GM18517 (cell line): ENCODE measurements around the gene TSKS.

ENCODE experiments used
- ATAC-seq: cut with Tn5 transposase; IDR thresholded peaks from one replicate; pipeline ENCODE4 v1.9.1; 2021; ENCODE audit warnings: mild to moderate bottlenecking, moderate library complexity; ENCODE audit not compliant: unreplicated experiment

TSKS gene

DNA sequence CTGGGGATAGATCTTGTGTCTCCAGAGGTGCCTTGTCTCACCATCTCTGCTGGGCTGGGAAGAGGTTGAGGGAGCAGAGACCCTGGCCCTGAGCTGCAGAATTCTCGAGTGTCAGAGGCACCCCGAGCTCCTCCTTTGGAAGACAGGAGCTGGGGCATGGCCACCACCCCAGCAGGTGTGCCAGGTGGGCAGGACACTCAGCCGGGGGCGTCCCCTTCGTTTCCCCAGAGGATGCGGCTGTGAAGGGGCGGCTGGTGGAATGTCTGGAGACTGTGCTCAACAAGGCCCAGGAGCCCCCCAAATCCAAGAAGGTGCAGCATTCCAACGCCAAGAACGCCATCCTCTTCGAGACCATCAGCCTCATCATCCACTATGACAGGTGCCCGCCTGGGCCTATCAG, 35.5 kb upstream of the TSKS start:
- no peak for ATAC-seq

DNA sequence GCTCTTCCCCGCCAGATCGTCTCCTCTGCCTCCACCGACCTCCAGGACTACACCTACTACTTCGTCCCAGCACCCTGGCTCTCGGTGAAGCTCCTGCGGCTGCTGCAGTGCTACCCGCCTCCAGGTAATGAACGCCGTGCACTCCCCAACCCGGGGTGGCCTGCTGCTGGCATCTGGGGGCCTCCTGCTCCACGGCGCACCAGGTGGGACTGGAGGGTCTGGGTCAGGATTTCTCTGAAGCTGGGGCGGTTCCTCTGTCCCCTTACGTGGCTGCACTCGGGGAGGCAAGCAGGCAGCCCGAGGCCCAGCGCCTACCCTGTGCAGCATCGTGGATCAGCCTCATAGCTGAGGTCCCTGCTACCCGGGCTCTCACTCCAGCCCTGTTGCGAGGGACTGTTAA, 32.5 kb upstream of the TSKS start:
- no peak for ATAC-seq

DNA sequence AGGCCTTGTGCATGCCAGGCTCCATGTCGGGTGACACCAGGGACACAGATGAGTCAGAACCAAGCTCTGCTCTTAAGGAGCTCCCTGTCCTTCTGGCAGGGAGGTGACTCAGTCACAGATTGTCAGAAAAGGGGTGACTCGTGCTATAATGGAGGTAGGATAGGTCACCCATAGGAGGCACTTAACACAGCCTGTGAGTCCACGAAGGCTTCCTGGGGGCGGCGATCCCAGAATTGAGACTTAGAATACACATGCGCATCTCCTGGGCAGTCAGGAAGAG, 30.4 kb upstream of the TSKS start:
- no peak for ATAC-seq

DNA sequence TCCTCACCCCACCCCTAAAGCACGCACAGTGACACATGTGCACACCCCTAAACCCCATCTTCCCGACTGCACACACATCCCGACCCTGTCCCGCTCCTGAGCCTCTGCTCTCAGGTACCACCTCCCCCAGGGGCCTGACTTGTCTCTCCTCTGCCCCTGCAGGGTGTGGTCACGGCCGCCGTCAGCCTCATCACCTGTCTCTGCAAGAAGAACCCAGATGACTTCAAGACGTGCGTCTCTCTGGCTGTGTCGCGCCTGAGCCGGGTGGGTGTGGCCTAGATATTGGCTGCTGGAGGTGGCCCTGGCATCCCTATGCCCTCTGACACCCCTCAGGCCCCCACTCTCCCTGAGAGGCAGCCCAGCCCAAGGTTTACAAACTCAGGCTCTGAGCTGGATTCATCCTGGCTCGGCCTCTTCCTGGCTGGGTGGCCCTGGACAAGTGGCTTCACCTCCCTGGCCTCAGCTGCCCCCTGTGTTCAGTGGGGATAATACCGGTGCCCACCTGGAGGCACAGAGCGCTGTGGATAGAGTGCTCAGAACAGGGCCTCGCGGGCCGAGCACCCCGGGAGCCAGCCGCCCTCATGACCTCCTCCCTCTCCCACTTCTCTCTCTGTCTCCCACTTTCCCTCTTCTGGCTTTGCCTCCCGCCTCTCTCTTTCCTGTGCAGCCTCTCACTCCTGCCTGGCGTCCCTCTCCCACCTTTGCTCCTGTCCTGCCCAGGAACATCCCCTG, 29.9 kb upstream of the TSKS start:
- ATAC-seq = no peak

DNA sequence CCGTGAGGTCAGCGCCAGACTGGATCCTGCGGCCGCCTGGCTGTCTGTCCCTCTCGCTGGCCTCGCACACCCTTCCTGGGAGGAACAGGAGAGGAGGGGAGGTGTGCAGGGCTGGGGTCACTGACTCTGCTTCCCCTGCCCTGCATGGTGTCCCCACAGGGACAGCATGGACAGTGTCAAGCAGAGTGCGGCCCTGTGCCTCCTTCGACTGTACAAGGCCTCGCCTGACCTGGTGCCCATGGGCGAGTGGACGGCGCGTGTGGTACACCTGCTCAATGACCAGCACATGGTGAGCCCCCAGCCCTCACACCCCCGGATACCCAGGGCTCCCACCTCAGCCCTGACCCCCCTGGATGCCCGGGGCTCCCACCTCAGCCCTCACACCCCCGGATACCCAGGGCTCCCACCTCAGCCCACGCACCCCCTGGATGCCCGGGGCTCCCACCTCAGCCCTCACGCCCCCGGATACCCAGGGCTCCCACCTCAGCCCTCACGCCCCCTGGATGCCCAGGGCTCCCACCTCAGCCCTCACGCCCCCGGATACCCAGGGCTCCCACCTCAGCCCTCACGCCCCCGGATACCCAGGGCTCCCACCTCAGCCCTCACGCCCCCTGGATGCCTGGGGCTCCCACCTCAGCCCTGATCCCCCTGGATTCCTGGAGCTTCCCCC, 28.8 kb upstream of the TSKS start:
- ATAC-seq = no peak

DNA sequence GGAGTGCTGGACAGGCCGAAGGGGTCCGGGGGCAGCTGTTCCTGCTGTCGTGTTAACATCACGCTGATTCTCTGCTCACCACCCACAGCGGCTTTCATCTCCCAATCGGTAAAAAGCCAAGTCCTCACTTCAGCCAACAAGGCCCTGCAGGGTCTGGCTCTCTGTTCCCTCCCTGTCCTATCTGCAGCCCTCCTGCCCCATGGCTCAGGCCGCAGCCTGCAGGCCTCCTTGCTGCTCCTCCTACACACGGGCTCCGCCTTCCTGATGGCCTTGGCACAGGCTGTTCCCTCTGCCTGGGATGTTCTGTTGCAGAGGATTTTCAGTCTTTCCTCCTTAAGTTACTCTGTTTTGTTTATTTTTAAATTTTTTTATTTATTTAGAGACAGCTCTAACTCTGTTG, 27.8 kb upstream of the TSKS start:
- ATAC-seq = no peak

DNA sequence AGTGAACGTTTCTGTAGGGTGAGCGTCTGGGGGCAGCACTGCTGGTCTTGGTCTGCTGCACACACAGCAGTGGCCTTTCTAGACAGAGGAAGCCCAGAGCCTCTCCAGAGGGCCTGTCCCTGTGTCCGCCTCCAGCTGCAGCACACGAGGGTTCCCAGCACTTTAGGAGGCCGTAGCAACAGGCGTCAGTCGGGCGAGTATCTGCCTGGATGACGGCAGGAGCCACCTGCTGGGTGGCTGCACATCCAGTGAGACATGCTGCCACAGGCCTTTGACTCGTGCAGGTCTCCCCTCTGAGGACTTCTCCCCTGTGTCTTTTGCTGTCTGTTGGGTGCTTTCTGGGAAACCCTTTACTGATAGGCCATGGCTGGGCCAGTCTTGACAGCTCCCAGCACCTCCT, 25.8 kb upstream of the TSKS start:
- ATAC-seq = no peak

DNA sequence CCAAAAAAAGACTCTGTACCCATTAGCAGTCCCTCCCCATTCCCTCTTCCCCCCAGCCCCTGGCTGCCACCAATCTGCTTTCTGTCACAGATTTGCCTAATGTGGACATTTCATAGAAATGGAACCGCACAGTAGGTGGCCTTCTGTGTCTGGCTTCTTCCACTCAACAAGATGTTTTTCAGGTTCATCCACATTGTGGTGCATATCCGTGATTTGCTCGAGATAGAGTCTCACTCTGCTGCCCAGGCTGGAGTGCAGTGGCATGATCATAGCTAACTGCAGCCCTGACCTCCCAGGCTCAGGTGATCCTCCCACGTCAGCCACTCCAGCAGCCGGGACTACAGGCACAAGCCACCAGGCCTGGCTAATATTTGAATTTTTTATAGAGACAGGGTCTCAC, 24.6 kb upstream of the TSKS start:
- ATAC-seq = no peak

DNA sequence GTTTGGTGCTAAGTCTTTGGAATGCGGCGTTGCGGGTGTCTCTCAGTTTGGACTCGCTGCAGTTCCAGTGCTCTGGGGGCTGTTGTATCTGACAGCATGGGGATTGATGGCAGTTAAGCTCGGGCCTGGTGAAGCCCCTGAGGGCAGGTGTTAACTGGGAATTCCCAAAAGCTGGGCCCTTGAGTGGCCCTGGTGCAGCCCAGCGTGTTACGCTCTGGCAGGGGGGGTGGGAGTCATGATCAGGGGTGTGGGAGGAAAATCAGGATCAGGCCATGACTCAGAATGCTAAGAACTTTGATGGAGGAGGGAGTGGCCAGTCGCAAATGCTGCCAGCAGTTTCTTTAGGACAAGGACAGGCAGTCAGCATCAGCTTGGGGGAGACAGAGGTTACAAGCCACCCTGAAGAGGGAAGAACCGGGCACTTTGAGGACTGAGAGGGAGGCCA, 23.3 kb upstream of the TSKS start:
- ATAC-seq = no peak

DNA sequence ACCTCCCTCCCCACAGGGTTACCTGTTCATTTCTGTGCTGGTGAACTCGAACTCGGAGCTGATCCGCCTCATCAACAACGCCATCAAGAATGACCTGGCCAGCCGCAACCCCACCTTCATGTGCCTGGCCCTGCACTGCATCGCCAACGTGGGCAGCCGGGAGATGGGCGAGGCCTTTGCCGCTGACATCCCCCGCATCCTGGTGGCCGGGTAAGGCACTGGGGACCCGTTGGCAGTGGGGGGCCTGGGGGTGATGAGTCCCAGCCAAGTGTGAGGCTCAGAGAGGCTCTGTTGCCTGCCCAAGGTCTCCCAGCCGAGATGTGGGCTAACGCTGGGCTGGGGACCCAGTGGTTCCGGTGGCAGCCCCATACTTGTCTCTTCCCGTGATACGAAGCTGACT, 19.4 kb upstream of the TSKS start:
- no peak for ATAC-seq

DNA sequence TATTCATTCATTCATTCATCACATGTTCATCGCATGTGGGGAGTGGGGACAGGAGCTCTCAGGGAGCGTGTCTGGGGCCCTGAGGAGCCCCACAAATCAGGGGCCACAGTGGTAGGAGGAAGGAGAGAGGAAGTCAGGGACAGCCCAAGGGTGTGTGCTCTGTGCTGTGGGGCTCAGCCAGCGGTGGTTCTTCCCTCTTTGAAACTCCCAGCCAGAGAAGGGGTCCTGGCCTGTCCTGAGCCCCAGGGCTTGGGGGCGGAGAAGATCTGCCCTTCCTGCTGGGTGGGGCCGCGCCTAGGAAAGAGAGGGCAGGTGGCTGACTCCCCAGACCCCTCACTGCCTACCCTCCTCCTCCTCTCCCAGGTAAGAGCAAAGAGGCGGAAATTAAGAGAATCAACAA, 18.3 kb upstream of the TSKS start:
- ATAC-seq = no peak

DNA sequence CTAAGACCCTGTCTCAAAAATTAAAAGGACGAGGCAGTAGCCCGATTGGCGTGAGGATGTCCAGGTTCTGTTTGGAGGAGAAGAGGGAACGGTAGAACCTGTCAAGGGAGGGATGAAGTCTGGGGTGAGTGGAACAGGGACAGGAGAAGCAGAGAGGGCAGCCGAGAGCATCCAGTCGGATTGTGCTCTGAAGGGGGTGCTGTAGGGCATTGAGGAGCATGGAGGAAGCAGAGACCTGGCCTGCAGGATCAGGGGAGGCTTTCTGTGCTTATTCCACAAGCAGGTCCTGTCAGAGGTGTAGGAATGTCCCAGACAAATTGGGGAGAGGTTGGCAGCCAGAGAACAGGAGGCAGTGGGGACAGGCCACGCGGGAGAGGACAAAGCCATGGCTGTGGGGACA, 17.8 kb upstream of the TSKS start:
- ATAC-seq = no peak

DNA sequence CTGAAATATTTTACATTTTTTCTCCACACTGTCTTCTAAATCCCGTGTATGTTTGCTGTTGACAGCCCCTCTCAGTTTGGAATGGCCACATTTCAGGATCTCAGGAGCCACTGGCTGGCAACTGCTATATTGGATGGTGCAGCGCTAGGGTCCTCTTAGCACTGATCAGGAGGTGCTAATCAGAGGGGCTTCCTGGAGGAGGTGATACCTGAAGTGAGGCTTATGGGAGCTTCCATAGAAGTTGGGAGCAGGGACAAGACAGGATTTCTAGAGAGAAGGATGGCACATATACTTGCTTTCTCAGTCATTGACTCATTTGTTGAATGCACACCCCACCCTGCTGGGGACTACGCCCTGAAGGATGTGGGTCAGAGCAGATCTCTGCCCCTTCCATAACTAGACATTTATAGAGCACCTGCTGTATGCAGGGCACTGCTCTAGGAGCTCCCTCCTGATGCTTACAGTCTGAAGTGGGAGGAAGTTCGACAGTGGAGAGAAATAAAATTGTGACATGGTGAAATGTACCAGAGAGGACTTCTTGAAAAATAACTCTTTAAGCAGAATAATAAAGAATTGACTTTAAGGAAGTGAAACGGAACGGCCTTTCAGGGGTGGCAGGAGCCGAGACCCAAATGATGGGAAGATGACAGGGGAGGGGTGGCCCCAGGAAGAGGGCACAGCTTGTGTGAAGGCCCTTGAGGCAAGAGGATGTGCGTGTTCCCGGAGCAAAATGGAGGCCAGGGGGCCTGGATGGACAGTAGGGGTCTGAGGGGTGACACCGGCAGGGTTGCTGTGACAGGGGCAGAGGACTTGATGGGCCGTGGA, 16.8 kb upstream of the TSKS start:
- ATAC-seq = no peak

DNA sequence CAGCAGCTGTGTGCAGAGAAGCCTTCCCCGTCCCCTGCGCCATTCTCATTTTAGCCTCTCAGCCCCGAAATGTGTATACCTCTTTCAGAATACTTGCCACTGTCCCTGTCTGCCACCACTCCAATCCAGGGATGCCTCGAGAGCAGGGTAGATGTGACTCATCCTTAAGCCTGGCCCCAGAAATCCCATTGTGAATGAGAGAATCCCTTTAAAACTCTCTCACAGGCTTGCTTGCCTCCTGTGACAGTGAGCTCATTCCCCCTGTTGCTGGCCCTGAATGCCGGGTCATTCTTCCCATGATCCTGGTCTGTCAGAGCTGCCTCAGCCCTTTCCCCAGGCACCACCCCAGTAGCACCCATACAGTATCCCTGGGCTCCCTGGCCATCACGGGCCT, 13.3 kb upstream of the TSKS start:
- ATAC-seq = no peak

DNA sequence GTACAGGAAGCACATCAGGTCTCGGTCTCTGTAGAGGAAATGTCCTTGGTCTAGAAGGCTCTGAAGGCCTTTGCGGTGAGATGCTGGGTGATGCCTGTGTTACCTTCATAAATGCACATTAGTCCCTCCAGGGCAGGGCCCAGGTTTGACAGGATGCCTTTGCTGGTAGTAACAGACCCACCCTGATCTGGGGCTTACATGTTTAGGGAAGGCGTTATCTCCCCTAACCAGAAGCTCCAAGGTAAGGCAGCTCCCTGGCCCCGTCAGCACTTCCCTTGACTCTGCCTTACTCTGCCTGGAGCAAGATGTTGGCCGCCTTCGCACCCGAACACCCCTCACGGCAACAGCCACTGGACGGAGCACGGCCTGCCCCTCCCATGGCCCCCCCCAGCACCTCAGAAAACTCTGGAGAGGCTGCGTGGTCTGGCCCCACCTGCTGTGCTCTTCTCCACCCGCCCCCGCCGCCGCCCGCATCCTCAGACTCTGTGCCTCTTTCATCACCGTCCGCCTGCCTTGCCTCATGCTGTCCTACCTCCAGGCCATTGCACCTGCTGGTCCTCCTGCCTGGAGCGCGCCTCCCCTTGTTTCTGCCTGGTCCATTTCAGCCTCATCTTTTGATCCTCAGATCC, 12.8 kb upstream of the TSKS start:
- no peak for ATAC-seq

DNA sequence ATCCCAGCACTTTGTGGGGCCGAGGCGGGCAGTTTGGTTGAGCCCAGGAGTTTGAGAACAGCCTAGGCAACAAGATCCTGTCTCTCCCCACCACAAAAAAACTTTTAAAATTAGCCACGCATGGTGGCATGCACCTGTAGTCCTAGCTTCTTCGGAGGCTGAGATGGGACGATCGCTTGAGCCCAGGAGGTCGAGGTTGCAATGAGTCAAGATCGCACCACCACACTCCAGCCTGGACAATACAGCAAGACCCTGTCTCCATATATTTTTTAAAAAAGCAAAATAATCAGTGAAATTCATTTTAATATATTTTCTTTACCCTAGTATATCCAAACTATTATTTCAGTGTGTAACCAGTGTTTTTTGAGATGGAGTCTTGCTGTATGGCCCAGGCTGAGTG, 11.9 kb upstream of the TSKS start:
- no peak for ATAC-seq

DNA sequence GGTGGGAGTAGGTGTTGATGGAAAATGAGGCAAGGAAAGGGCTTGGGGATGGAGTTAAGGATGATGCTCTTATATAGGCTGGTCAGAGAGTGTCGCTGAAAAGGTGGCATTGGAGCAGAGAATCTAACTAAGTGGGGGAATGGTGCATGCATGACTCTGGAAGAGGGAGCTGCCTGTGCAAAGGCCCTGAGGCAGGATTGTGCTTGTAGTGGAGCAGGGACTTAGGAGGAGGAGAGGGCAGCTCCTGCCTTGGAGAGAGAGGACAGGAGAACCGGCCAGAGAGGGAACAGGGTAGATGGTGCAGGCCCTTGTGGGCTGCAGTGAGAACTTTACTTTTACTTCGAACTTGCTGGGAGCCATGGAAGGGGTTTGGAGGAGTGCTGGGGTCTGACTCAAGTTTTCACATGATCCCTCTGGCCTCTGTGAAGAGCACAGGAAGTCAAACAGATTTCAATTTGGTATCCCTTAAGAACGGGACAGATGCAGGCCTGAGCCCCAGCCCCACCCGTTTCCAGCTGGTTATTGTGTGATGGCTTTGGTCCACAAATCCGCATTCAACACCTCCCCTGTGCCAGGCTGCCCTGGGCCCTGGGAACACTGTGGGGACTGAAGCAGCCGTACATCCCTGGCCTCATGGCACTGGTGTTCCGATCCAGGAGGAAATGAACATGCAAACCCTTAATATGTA, 10.7 kb upstream of the TSKS start:
- ATAC-seq = no peak

DNA sequence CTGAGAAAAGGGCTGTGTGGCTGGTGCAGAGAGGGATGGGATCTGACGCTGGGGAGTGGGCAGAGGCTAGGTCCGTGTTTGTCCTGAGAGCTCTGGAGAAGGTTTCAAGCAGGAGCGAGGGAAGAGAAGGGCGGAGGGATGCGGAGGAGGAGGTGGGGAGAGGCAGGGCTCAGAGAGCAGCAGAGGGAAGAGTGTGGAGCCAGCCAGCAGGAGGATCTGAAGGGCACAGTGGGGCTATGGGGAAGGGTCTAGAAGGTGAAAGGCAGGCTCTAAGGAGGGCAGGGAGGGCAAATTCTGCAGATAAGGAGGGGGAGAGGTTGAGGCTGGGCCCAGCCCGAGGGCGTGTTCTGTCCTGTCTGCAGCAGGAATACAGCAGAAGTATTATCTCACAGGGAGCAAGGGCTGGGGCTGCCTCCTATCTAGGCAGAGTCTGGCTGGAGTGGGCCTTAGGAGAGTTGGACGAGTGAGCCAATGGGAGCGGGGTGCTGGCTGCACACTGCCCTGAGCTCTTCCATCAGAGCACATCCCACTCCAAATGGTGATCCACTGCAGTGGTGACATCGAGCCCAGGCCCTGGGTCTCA, 9.8 kb upstream of the TSKS start:
- ATAC-seq = no peak

DNA sequence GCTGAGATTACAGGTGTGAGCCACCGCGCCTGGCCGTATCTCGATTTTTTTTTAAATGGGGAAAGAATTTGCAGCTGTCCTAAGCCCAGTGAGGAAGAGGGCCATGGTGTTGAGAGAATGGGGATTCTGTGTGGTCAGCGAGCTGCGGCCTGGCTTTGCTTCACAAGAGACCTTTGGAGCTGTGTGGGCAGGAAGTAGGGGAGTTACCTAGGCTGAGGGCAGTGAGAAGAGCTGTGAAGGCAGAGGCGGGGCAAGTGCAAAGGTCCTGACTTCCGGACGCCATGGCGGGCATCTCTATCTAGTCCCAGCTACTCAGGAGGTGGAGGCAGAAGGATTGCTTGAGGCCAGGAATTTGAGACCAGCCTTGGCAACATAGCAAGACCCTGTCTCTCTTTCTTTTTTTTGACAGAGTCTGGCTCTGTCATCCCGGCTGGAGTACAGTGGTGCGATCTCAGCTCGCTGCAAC, 8.6 kb upstream of the TSKS start:
- ATAC-seq = no peak

DNA sequence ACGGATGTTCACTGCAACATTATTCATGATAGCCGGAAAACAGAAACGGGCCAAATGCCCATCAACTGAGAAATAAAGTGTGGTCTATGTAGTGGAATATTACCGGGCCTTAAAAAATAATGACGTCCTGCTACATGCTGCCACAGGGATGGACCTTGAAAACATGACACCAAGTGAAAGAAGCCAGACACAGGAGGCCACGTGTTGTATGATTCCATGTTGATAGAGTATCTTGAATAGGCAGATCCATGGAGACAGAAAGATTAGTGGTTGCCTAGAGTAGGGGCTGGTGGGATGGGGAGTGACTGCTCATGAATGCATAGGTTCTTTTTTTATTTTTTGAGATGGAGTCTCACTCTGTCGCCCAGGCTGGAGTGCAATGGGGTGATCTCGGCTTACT, 7.4 kb upstream of the TSKS start:
- no peak for ATAC-seq
